Measurements from ENCODE around the gene TMEM119.

Gene TMEM119

GRCh38 chr12:108615918-108616317 lies 18.0 kb upstream of the TMEM119 start:
- TF ChIP-seq, protein P1, sequence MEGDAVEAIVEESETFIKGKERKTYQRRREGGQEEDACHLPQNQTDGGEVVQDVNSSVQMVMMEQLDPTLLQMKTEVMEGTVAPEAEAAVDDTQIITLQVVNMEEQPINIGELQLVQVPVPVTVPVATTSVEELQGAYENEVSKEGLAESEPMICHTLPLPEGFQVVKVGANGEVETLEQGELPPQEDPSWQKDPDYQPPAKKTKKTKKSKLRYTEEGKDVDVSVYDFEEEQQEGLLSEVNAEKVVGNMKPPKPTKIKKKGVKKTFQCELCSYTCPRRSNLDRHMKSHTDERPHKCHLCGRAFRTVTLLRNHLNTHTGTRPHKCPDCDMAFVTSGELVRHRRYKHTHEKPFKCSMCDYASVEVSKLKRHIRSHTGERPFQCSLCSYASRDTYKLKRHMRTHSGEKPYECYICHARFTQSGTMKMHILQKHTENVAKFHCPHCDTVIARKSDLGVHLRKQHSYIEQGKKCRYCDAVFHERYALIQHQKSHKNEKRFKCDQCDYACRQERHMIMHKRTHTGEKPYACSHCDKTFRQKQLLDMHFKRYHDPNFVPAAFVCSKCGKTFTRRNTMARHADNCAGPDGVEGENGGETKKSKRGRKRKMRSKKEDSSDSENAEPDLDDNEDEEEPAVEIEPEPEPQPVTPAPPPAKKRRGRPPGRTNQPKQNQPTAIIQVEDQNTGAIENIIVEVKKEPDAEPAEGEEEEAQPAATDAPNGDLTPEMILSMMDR (IDR thresholded peaks at IDR 0.05; ENCODE audit: low read depth, low read length), result no peak
- DNase-seq (ENCODE audit: low read depth, low spot score), result no peak
- no peak overlapping the region for H3K4me3 ChIP-seq (ENCODE audit: low read depth, low read length)
- in situ Hi-C loops (cut with HindIII; ENCODE audit: low sequenced_read_pairs), result no loop called here

GRCh38 chr12:108614639-108615038 lies 16.8 kb upstream of the TMEM119 start:
- TF ChIP-seq, protein P1 (IDR thresholded peaks at IDR 0.05; ENCODE audit: low read depth, low read length), result no peak
- no peak overlapping the region for H3K4me3 ChIP-seq (ENCODE audit: low read depth, low read length)
- DNase-seq (ENCODE audit: low read depth, low spot score), result no peak
- in situ Hi-C loops (cut with HindIII; ENCODE audit: low sequenced_read_pairs), result no loop called here

- no peak overlapping the region for H3K4me3 ChIP-seq (ENCODE audit: low read depth, low read length)
- in situ Hi-C loops (cut with HindIII; ENCODE audit: low sequenced_read_pairs), result no loop called here
- TF ChIP-seq, protein P1 (IDR thresholded peaks at IDR 0.05; ENCODE audit: low read depth, low read length), result no peak
- no peak for DNase-seq (ENCODE audit: low read depth, low spot score)
Measured at GRCh38 chr12:108614041-108614440, 16.2 kb upstream of the TMEM119 start.

- DNase-seq (ENCODE audit: low read depth, low spot score), result no peak
- in situ Hi-C loops (cut with HindIII; ENCODE audit: low sequenced_read_pairs), result no loop called here
Measured at GRCh38 chr12:108613548-108613947, 15.7 kb upstream of the TMEM119 start.

DNA sequence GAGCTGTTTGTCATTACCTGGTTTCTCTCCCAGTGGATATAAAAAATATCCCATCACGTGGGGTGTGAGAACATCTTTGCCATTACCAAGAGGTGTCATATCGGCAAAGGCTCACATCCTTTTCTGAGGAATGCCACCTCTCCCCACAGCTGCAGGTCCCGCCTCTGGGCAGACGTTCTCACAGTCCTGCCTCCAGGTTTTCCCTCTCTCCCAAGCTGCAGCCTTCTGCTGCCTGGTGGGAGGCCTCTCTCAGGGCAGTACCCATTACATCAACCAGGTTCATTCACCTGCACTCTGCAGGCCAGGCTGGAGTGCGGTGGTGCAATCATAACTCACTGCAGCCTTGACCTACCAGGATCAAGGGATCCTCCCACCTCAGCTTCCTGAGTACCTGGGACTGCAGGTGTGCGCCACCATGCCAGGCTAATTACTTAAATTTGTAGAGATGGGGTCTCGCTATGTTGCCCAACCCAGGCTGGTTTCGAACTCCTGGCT lies 15.0 kb upstream of the TMEM119 start:
- no peak overlapping the region for H3K4me3 ChIP-seq (ENCODE audit: low read depth, low read length)
- in situ Hi-C loops (cut with HindIII; ENCODE audit: low sequenced_read_pairs), result no loop called here
- TF ChIP-seq, protein P1 (IDR thresholded peaks at IDR 0.05; ENCODE audit: low read depth, low read length), result no peak
- DNase-seq (ENCODE audit: low read depth, low spot score), result no peak

More at GRCh38 chr12:108613548-108613947, 15.7 kb upstream of the TMEM119 start:
- H3K4me3 ChIP-seq (ENCODE audit: low read depth, low read length), result no peak overlapping the region
- TF ChIP-seq, protein P1 (IDR thresholded peaks at IDR 0.05; ENCODE audit: low read depth, low read length), result no peak

- in situ Hi-C loops (cut with HindIII; ENCODE audit: low sequenced_read_pairs), result no loop called here
- TF ChIP-seq, protein P1 (IDR thresholded peaks at IDR 0.05; ENCODE audit: low read depth, low read length), result peak; percentile 46
- DNase-seq (ENCODE audit: low read depth, low spot score), result peak; percentile 91
- H3K4me3 ChIP-seq (ENCODE audit: low read depth, low read length), result no peak overlapping the region
Measured at GRCh38 chr12:108611884-108612415, 14.1 kb upstream of the TMEM119 start.

All from astrocyte of the spinal cord (primary cell).